Neuronal stem cell (in vitro differentiated cells): ENCODE measurements around the gene TMEM132D.

Experiments used
- DNase-seq: peaks from one replicate; pipeline ENCODE4 v3.0.0-alpha.2; 2013; ENCODE audit warnings: low spot score
- H2AFZ ChIP-seq: one replicate; pipeline ENCODE4 v1.6.1; 2013; ENCODE audit warnings: mild to moderate bottlenecking, low read length, inconsistent platforms
- H2AK5ac ChIP-seq: 2 replicates; pipeline ENCODE4 v1.6.1; 2013; ENCODE audit warnings: low read depth, mild to moderate bottlenecking, inconsistent platforms, low read length, moderate library complexity, mixed read lengths
- H2BK120ac ChIP-seq: 2 replicates; pipeline ENCODE4 v1.6.1; 2013; ENCODE audit warnings: low read depth, mild to moderate bottlenecking, inconsistent platforms, low read length, moderate library complexity, mixed read lengths
- H2BK12ac ChIP-seq: one replicate; pipeline ENCODE4 v1.6.1; 2013; ENCODE audit warnings: low read length, inconsistent platforms
- H2BK15ac ChIP-seq: 2 replicates; pipeline ENCODE4 v1.6.1; 2013; ENCODE audit warnings: mild to moderate bottlenecking, low read length, inconsistent platforms, mixed read lengths
- H2BK5ac ChIP-seq: one replicate; pipeline ENCODE4 v1.6.1; 2013; ENCODE audit warnings: inconsistent platforms, mild to moderate bottlenecking, low read length, moderate library complexity
- H3K14ac ChIP-seq: one replicate; pipeline ENCODE4 v1.6.1; 2013; ENCODE audit warnings: low read length, inconsistent platforms
- H3K18ac ChIP-seq: 2 replicates; pipeline ENCODE4 v1.6.1; 2013; ENCODE audit warnings: low read length, inconsistent platforms
- H3K23ac ChIP-seq: 2 replicates; pipeline ENCODE4 v1.6.1; 2013; ENCODE audit warnings: low read depth, mild to moderate bottlenecking, mixed read lengths, low read length, inconsistent platforms; ENCODE audit not compliant: poor library complexity
- H3K27ac ChIP-seq: replicated peaks from 3 replicates; pipeline ENCODE4 v1.5.1; 2013; ENCODE audit warnings: low read length, inconsistent platforms
- H3K27me3 ChIP-seq, 3 experiments: 2 replicates each; pipeline ENCODE4 v1.6.1; 2013; ENCODE audit warnings: low read length in 3 of 3, mild to moderate bottlenecking in 2 of 3, inconsistent platforms in 1 of 3, low read depth in 1 of 3, mixed read lengths in 1 of 3, moderate library complexity in 1 of 3; ENCODE audit not compliant: control insufficient read depth in 3 of 3, insufficient read depth in 3 of 3
- H3K36me3 ChIP-seq, 2 donors: replicated peaks in 1 of 2; 2 replicates each; pipeline ENCODE4 v1.6.1; 2013; ENCODE audit warnings: low read length in 2 of 2; ENCODE audit not compliant: control insufficient read depth in 2 of 2, insufficient read depth in 2 of 2
- H3K4ac ChIP-seq: 2 replicates; pipeline ENCODE4 v1.6.1; 2013; ENCODE audit warnings: inconsistent platforms, mild to moderate bottlenecking, low read length, moderate library complexity
- H3K4me1 ChIP-seq, 2 donors: 1 replicate in 1 of 2; 2 replicates in 1 of 2; pipeline ENCODE4 v1.6.1; 2013; ENCODE audit warnings: low read length in 2 of 2, low read depth in 1 of 2; ENCODE audit not compliant: control insufficient read depth in 2 of 2, insufficient read depth in 1 of 2
- H3K4me2 ChIP-seq: one replicate; pipeline ENCODE4 v1.6.1; 2013; ENCODE audit warnings: mild to moderate bottlenecking, low read length, inconsistent platforms; ENCODE audit not compliant: insufficient read depth, poor library complexity, severe bottlenecking
- H3K4me3 ChIP-seq, 2 donors: 2 replicates each; pipeline ENCODE4 v1.5.1; 2013; ENCODE audit warnings: low read length in 2 of 2, mild to moderate bottlenecking in 2 of 2, inconsistent platforms in 1 of 2, moderate library complexity in 1 of 2
- H3K79me1 ChIP-seq: one replicate; pipeline ENCODE4 v1.6.1; 2013; ENCODE audit warnings: low read depth, mild to moderate bottlenecking, inconsistent platforms, low read length, moderate library complexity
- H3K9ac ChIP-seq: one replicate; pipeline ENCODE4 v1.6.1; 2013; ENCODE audit warnings: mild to moderate bottlenecking, low read depth, low read length, inconsistent platforms; ENCODE audit not compliant: poor library complexity
- H3K9me3 ChIP-seq, 2 donors: replicated peaks in 1 of 2; 2 replicates each; pipeline versions ENCODE3 to v1.6.1; 2013; ENCODE audit warnings: low read length in 2 of 2, mild to moderate bottlenecking in 2 of 2, inconsistent platforms in 1 of 2, low read depth in 1 of 2, mixed read lengths in 1 of 2, moderate library complexity in 1 of 2; ENCODE audit not compliant: control insufficient read depth in 2 of 2, insufficient read depth in 1 of 2
- H4K8ac ChIP-seq: one replicate; pipeline ENCODE4 v1.6.1; 2013; ENCODE audit warnings: low read depth, mild to moderate bottlenecking, inconsistent platforms, low read length, moderate library complexity
- H4K91ac ChIP-seq: one replicate; pipeline ENCODE4 v1.6.1; 2013; ENCODE audit warnings: low read length, low read depth, mild to moderate bottlenecking, inconsistent platforms; ENCODE audit not compliant: poor library complexity
- WGBS, 2 donors: extraction: QIAGEN DNeasy Blood & Tissue Kit; methylation state at CpG; one replicate each; pipeline ENCODE4 v1.1.7; 2013; ENCODE audit warnings: missing lambda C conversion rate in 2 of 2, mixed read lengths in 1 of 2; ENCODE audit not compliant: insufficient read length in 2 of 2, insufficient replicate concordance in 1 of 2; ENCODE audit errors: extremely low coverage in 2 of 2; 5-methylcytosine and 5-hydroxymethylcytosine counted together

TMEM132D gene

GRCh38 chr12:129693731-129694130 is 210.1 kb downstream of the TMEM132D start:
- H2BK5ac ChIP-seq = no peak overlapping the region
- no peak for DNase-seq
- WGBS, 2 donors = no CpG with 5 or more reads among the region's 8 CpGs

GRCh38 chr12:129687731-129688130 is 216.1 kb downstream of the TMEM132D start:
- no peak overlapping the region for H3K27ac ChIP-seq

More at GRCh38 chr12:129693731-129694130, 210.1 kb downstream of the TMEM132D start:
- no peaks in the 10 kb centered on the region for H3K36me3 ChIP-seq
- no peaks in the 10 kb centered on the region for H3K27me3 ChIP-seq
- no peak overlapping the region for H3K23ac ChIP-seq
- no peak overlapping the region for H4K91ac ChIP-seq
- no peak overlapping the region for H3K27ac ChIP-seq
- no peak overlapping the region for H2BK15ac ChIP-seq
- no peak overlapping the region for H2BK120ac ChIP-seq
- H3K4me2 ChIP-seq = no peak overlapping the region
- H3K9ac ChIP-seq = no peak overlapping the region
- H3K4ac ChIP-seq = no peak overlapping the region
- H3K9me3 ChIP-seq = no peaks in the 10 kb centered on the region
- no peak overlapping the region for H4K8ac ChIP-seq
- no peak overlapping the region for H2BK12ac ChIP-seq
- no peak overlapping the region for H3K4me3 ChIP-seq
- no peak overlapping the region for H3K14ac ChIP-seq
- no peak overlapping the region for H2AK5ac ChIP-seq
- H2AFZ ChIP-seq = no peak overlapping the region
- peaks cover 0 to 3% of the 10 kb centered on the region in 2 donors for H3K4me1 ChIP-seq
- H3K79me1 ChIP-seq = no peaks in the 10 kb centered on the region
- no peak overlapping the region for H3K18ac ChIP-seq

GRCh38 chr12:129681830-129682229 is 222.0 kb downstream of the TMEM132D start:
- Histone ChIP-seq H4K8ac (no peak overlapping the region), H3K9ac (no peak overlapping the region), H3K14ac (no peak overlapping the region), H2BK15ac (no peak overlapping the region), H2BK5ac (no peak overlapping the region), H3K9me3 (peaks cover 2 to 8% of the 10 kb centered on the region in 2 donors), H2BK12ac (no peak overlapping the region), H3K4me2 (no peak overlapping the region), H2AFZ (no peak overlapping the region), H3K4me1 (no peaks in the 10 kb centered on the region), H2AK5ac (no peak overlapping the region), H3K23ac (no peak overlapping the region), H3K79me1 (no peaks in the 10 kb centered on the region), H3K36me3 (no peaks in the 10 kb centered on the region), H3K18ac (no peak overlapping the region), H3K4me3 (no peak overlapping the region), H4K91ac (no peak overlapping the region), H2BK120ac (no peak overlapping the region), H3K4ac (no peak overlapping the region), H3K27ac (no peak overlapping the region), H3K27me3 (no peaks in the 10 kb centered on the region)
- WGBS, 2 donors = no CpG with 5 or more reads among the region's 2 CpGs
- no peak for DNase-seq

More at GRCh38 chr12:129687731-129688130, 216.1 kb downstream of the TMEM132D start:
- H3K4me3 ChIP-seq = no peak overlapping the region
- no peak overlapping the region for H3K9ac ChIP-seq
- no peak for DNase-seq
- H3K79me1 ChIP-seq = no peaks in the 10 kb centered on the region
- H3K4me2 ChIP-seq = no peak overlapping the region
- H3K27me3 ChIP-seq = no peaks in the 10 kb centered on the region
- H2BK12ac ChIP-seq = no peak overlapping the region
- H3K4me1 ChIP-seq = no peaks in the 10 kb centered on the region
- H3K36me3 ChIP-seq = no peaks in the 10 kb centered on the region
- H3K9me3 ChIP-seq = peaks cover 0 to 8% of the 10 kb centered on the region in 2 donors
- no peak overlapping the region for H3K23ac ChIP-seq
- H2AK5ac ChIP-seq = no peak overlapping the region
- H2AFZ ChIP-seq = no peak overlapping the region
- no peak overlapping the region for H3K18ac ChIP-seq
- no peak overlapping the region for H2BK120ac ChIP-seq
- H4K91ac ChIP-seq = no peak overlapping the region
- no peak overlapping the region for H3K4ac ChIP-seq
- H3K14ac ChIP-seq = no peak overlapping the region
- no peak overlapping the region for H2BK5ac ChIP-seq
- no peak overlapping the region for H4K8ac ChIP-seq
- H2BK15ac ChIP-seq = no peak overlapping the region

DNA sequence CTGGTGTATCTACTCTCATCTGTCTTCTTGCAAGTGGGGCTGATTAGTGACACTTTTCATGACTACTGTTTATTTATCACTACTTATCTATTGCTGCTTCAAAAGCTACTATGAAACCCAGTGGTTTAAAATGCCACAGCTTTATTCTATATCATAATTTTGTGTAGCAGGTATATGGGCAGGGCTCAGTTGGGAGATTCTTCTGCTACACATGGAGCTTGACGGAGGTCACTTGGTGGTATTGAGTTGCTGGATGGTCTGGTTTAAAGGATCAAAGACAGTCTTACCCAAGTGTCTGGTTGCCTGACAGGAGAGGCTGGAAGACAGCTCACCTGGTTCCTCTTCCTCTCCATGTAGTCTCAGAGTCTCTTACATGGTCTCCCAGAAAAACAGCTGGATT is 222.7 kb downstream of the TMEM132D start:
- Histone ChIP-seq H3K4ac (no peak overlapping the region), H3K27ac (no peak overlapping the region), H2AK5ac (no peak overlapping the region), H3K9ac (no peak overlapping the region), H2BK15ac (no peak overlapping the region), H3K9me3 (peaks cover 2 to 8% of the 10 kb centered on the region in 2 donors), H4K91ac (no peak overlapping the region), H2BK120ac (no peak overlapping the region), H2BK12ac (no peak overlapping the region), H3K27me3 (no peaks in the 10 kb centered on the region), H3K36me3 (no peaks in the 10 kb centered on the region), H3K23ac (no peak overlapping the region), H2AFZ (no peak overlapping the region), H3K4me1 (no peaks in the 10 kb centered on the region), H3K79me1 (no peaks in the 10 kb centered on the region), H3K18ac (no peak overlapping the region), H3K4me2 (no peak overlapping the region), H3K14ac (no peak overlapping the region), H4K8ac (no peak overlapping the region), H2BK5ac (no peak overlapping the region), H3K4me3 (no peak overlapping the region)
- no CpG with 5 or more reads among the region's 1 CpG for WGBS, 2 donors
- no peak for DNase-seq
